ENCODE results near the gene OSTN. TPM values are rescaled to one million over a fixed set of nuclear protein-coding genes. Genes with fewer than 3 reads are reported as not detected.
A peak's percentile ranks its signal among the peaks of the same experiment; 100 is the strongest.

OSTN gene
- total RNA-seq, 1 experiment from 2014 or later = not detected

DNA sequence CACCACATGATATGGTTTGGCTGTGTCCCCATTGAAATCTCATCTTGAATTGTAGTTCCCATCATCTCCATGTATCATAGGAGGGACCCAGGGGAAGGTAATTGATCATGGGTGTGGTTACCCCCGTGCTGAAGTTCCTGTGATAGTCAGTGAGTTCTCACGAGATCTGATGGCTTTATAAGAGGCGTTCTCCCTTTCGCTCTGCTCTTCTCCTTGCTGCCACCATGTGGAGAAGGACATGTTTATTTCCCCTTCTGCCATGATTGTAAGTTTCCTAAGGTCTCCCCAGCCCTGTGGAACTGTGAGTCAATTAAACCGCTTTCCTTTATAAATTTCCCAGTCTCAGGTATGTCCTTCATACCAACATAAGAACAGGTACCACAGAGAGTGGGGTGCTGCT lies 21.9 kb downstream of the OSTN start:
- DNase-seq (ENCODE audit: low read depth, low spot score) (no peak), ATAC-seq (no peak)
- Histone ChIP-seq H3K4me3 (ENCODE audit: low read depth in 2 of 2, low read length in 2 of 2) (no peak overlapping the region), H3K36me3 (ENCODE audit: control insufficient read depth, insufficient read depth, low read length) (no peaks in the 10 kb centered on the region), H3K4me1 (ENCODE audit: control insufficient read depth, insufficient read depth, low read length) (no peaks in the 10 kb centered on the region), H3K27ac (ENCODE audit: low read length) (no peak overlapping the region), H3K9me3 (ENCODE audit: control insufficient read depth, insufficient read depth, low read depth, low read length) (no peaks in the 10 kb centered on the region), H3K27me3 (ENCODE audit: control insufficient read depth, insufficient read depth, low read length) (no peaks in the 10 kb centered on the region)
- ChIA-PET POLR2A (no interaction called here), CTCF (no interaction called here)
- in situ Hi-C loops (cut with HindIII; ENCODE audit: low pct_unique_long_range_greater_than_20kb, low sequenced_read_pairs) (no loop called here), intact Hi-C loops (cut with micrococcal nuclease; ENCODE audit: unreplicated experiment) (no loop called here)
- TF ChIP-seq, protein P1, sequence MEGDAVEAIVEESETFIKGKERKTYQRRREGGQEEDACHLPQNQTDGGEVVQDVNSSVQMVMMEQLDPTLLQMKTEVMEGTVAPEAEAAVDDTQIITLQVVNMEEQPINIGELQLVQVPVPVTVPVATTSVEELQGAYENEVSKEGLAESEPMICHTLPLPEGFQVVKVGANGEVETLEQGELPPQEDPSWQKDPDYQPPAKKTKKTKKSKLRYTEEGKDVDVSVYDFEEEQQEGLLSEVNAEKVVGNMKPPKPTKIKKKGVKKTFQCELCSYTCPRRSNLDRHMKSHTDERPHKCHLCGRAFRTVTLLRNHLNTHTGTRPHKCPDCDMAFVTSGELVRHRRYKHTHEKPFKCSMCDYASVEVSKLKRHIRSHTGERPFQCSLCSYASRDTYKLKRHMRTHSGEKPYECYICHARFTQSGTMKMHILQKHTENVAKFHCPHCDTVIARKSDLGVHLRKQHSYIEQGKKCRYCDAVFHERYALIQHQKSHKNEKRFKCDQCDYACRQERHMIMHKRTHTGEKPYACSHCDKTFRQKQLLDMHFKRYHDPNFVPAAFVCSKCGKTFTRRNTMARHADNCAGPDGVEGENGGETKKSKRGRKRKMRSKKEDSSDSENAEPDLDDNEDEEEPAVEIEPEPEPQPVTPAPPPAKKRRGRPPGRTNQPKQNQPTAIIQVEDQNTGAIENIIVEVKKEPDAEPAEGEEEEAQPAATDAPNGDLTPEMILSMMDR (IDR thresholded peaks at IDR 0.05) = peak; percentile 48
- TF ChIP-seq TCF7L2 (IDR thresholded peaks at IDR 0.05; ENCODE audit: low read depth, low read length) = no peak
- no TSS peak for BruUV-seq (replicated peaks)

DNA sequence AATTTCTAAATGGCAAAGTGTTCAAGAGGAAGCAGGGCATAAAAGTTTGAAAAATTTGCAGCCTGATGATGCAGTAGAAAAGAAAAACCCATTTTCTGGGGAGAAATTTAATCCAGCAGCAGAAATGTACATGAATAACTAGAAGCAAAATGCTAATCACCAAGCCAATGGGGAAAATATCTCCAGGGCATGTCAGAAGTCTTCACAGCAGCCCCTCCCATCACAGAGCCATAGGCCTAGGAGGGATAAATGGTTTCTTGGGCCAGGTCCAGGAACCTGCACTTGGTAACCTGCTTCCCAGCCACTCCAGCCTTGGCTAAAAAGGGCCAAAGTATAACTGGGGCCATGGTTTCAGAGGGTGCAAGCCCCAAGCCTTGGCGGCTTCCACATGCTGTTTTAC lies 22.6 kb downstream of the OSTN start:
- H3K9me3 ChIP-seq (ENCODE audit: control insufficient read depth, insufficient read depth, low read depth, low read length) = no peaks in the 10 kb centered on the region
- no peaks in the 10 kb centered on the region for H3K36me3 ChIP-seq (ENCODE audit: control insufficient read depth, insufficient read depth, low read length)
- intact Hi-C loops (cut with micrococcal nuclease; ENCODE audit: unreplicated experiment) (no loop called here), in situ Hi-C loops (cut with HindIII; ENCODE audit: low pct_unique_long_range_greater_than_20kb, low sequenced_read_pairs) (no loop called here)
- no peaks in the 10 kb centered on the region for H3K4me1 ChIP-seq (ENCODE audit: control insufficient read depth, insufficient read depth, low read length)
- DNase-seq (ENCODE audit: low read depth, low spot score) = no peak
- H3K27me3 ChIP-seq (ENCODE audit: control insufficient read depth, insufficient read depth, low read length) = no peaks in the 10 kb centered on the region
- TF ChIP-seq, protein P1 (IDR thresholded peaks at IDR 0.05) = no peak
- TF ChIP-seq POLR2AphosphoS5 (IDR thresholded peaks at IDR 0.05; ENCODE audit: low read depth, low read length) (no peak), TCF7L2 (IDR thresholded peaks at IDR 0.05; ENCODE audit: low read depth, low read length) (no peak), SIN3A (IDR thresholded peaks at IDR 0.05; ENCODE audit: borderline replicate concordance, insufficient read depth, low read depth, low read length) (no peak)
- TF ChIP-seq, protein P2, sequence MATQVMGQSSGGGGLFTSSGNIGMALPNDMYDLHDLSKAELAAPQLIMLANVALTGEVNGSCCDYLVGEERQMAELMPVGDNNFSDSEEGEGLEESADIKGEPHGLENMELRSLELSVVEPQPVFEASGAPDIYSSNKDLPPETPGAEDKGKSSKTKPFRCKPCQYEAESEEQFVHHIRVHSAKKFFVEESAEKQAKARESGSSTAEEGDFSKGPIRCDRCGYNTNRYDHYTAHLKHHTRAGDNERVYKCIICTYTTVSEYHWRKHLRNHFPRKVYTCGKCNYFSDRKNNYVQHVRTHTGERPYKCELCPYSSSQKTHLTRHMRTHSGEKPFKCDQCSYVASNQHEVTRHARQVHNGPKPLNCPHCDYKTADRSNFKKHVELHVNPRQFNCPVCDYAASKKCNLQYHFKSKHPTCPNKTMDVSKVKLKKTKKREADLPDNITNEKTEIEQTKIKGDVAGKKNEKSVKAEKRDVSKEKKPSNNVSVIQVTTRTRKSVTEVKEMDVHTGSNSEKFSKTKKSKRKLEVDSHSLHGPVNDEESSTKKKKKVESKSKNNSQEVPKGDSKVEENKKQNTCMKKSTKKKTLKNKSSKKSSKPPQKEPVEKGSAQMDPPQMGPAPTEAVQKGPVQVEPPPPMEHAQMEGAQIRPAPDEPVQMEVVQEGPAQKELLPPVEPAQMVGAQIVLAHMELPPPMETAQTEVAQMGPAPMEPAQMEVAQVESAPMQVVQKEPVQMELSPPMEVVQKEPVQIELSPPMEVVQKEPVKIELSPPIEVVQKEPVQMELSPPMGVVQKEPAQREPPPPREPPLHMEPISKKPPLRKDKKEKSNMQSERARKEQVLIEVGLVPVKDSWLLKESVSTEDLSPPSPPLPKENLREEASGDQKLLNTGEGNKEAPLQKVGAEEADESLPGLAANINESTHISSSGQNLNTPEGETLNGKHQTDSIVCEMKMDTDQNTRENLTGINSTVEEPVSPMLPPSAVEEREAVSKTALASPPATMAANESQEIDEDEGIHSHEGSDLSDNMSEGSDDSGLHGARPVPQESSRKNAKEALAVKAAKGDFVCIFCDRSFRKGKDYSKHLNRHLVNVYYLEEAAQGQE (IDR thresholded peaks at IDR 0.05; ENCODE audit: insufficient read depth in 1 of 2, low read depth in 2 of 2, low read length in 1 of 2) = no peak
- POLR2A ChIA-PET = no interaction called here
- no peak overlapping the region for H3K4me3 ChIP-seq (ENCODE audit: low read depth in 2 of 2, low read length in 2 of 2)
- ATAC-seq = no peak
- CTCF ChIA-PET = no interaction called here
- no peak overlapping the region for H3K27ac ChIP-seq (ENCODE audit: low read length)
- BruUV-seq (replicated peaks) = no TSS peak

DNA sequence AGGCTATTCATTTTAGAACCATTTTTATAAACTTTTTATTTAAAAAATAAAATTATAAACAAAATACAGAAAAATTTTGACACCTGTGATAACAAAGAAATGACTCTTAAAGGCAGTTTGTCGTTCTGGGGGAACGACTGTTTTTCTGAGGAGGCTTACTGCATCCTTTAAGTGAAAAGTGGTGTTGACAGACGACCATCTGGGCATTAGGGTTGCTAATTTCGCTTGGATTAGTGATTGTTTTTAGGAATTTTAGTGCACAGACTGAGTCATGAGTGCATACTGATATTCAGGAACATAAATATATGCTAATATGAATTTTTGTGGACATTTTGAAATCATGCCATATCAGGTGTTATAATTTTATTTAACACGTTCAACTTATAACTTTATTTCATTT lies 28.5 kb downstream of the OSTN start:
- H3K27ac ChIP-seq (ENCODE audit: low read length) = no peak overlapping the region
- no peak overlapping the region for H3K4me3 ChIP-seq (ENCODE audit: low read depth in 2 of 2, low read length in 2 of 2)
- intact Hi-C loops (cut with micrococcal nuclease; ENCODE audit: unreplicated experiment) = no loop called here
- BruUV-seq (replicated peaks) = no TSS peak
- H3K27me3 ChIP-seq (ENCODE audit: control insufficient read depth, insufficient read depth, low read length) = no peaks in the 10 kb centered on the region
- no peaks in the 10 kb centered on the region for H3K4me1 ChIP-seq (ENCODE audit: control insufficient read depth, insufficient read depth, low read length)
- ChIA-PET CTCF (no interaction called here), POLR2A (no interaction called here)
- in situ Hi-C loops (cut with HindIII; ENCODE audit: low pct_unique_long_range_greater_than_20kb, low sequenced_read_pairs) = no loop called here
- H3K9me3 ChIP-seq (ENCODE audit: control insufficient read depth, insufficient read depth, low read depth, low read length) = no peaks in the 10 kb centered on the region
- no peaks in the 10 kb centered on the region for H3K36me3 ChIP-seq (ENCODE audit: control insufficient read depth, insufficient read depth, low read length)
- ATAC-seq (no peak), DNase-seq (ENCODE audit: low read depth, low spot score) (no peak)
- TF ChIP-seq, protein P1 (IDR thresholded peaks at IDR 0.05) = no peak
- TF ChIP-seq SIN3A (IDR thresholded peaks at IDR 0.05; ENCODE audit: borderline replicate concordance, insufficient read depth, low read depth, low read length) (no peak), TCF7L2 (IDR thresholded peaks at IDR 0.05; ENCODE audit: low read depth, low read length) (no peak)
